Hepatocyte (in vitro differentiated cells): Measurements from ENCODE around the gene CAPZB. TPM values are rescaled to one million over a fixed set of nuclear protein-coding genes. Genes with fewer than 3 reads are reported as not detected.

Source experiments
- DNase-seq: peaks from one replicate; pipeline ENCODE4 v3.0.0-alpha.2; 2016; ENCODE audit warnings: low spot score
- H2AFZ ChIP-seq: fragments of 200-600 bp; sonication (generic); 2 replicates; pipeline ENCODE4 v1.6.0; 2016; ENCODE audit warnings: antibody characterized with exemption, mild to moderate bottlenecking
- H3K27ac ChIP-seq: fragments of 200-600 bp; sonication (generic); 2 replicates; pipeline ENCODE4 v1.5.1; 2016; ENCODE audit warnings: mild to moderate bottlenecking
- H3K27me3 ChIP-seq: fragments of 200-600 bp; sonication (generic); 2 replicates; pipeline ENCODE4 v1.6.1; 2016
- H3K36me3 ChIP-seq: fragments of 200-600 bp; sonication (generic); replicated peaks from 2 replicates; pipeline ENCODE4 v1.5.1; 2016; ENCODE audit warnings: low read depth; ENCODE audit not compliant: insufficient read depth
- H3K4me1 ChIP-seq: fragments of 200-600 bp; sonication (generic); 2 replicates; pipeline ENCODE4 v1.5.1; 2016; ENCODE audit warnings: mild to moderate bottlenecking, moderate library complexity; ENCODE audit not compliant: insufficient read depth
- H3K4me2 ChIP-seq: fragments of 200-600 bp; sonication (generic); 2 replicates; pipeline ENCODE4 v1.6.0; 2016
- H3K4me3 ChIP-seq: fragments of 200-600 bp; sonication (generic); 2 replicates; pipeline ENCODE4 v1.5.1; 2016; ENCODE audit warnings: mild to moderate bottlenecking
- H3K79me2 ChIP-seq: fragments of 200-600 bp; sonication (generic); 2 replicates; pipeline ENCODE4 v1.6.0; 2017; ENCODE audit warnings: mild to moderate bottlenecking
- H3K9me2 ChIP-seq: fragments of 200-600 bp; sonication (generic); replicated peaks from 2 replicates; pipeline ENCODE4 v1.6.0; 2017; ENCODE audit warnings: mild to moderate bottlenecking; ENCODE audit not compliant: insufficient read depth
- H3K9me3 ChIP-seq: fragments of 200-600 bp; sonication (generic); 2 replicates; pipeline ENCODE4 v1.5.1; 2016; ENCODE audit warnings: low read depth, mild to moderate bottlenecking
- H4K20me1 ChIP-seq: fragments of 200-600 bp; sonication (generic); 2 replicates; pipeline ENCODE4 v1.6.0; 2016; ENCODE audit warnings: mild to moderate bottlenecking; ENCODE audit not compliant: insufficient read depth, poor library complexity, severe bottlenecking
- EZH2 ChIP-seq: fragments of 200-600 bp; sonication (generic); IDR thresholded peaks from 2 replicates; pipeline ENCODE4 v1.6.1; 2016; ENCODE audit warnings: antibody characterized with exemption, mild to moderate bottlenecking, borderline replicate concordance
- EZH2phosphoT487 ChIP-seq: fragments of 200-600 bp; sonication (generic); IDR thresholded peaks from one replicate; pipeline ENCODE4 v1.6.1; 2018; ENCODE audit warnings: antibody characterized with exemption, mild to moderate bottlenecking, low read depth, moderate library complexity; ENCODE audit not compliant: unreplicated experiment, severe bottlenecking
- WGBS: methylation state at CpG from one replicate; pipeline ENCODE4 v1.1.6; 2016; ENCODE audit warnings: low lambda C conversion rate; ENCODE audit errors: missing lambda C conversion rate; 5-methylcytosine and 5-hydroxymethylcytosine counted together
- polyA plus RNA-seq: library from polyadenylated mRNA; unstranded; fragments of >200 nt; fragmentation: Nextera tagmentation; extraction: Ambion mirVana; gene quantifications from 2 replicates; pipeline ENCODE4 v1.2.1, GENCODE V29; 2016
- total RNA-seq: library from RNA; depleted of rRNA; stranded (reverse); fragments of >200 nt; gene quantifications from 2 replicates; pipeline ENCODE4 v1.2.3, GENCODE V29; 2014
- TF ChIP-seq, protein P1 (sequence below): fragments of 200-600 bp; sonication (generic); IDR thresholded peaks from 2 replicates; pipeline ENCODE4 v1.5.1; 2016; ENCODE audit warnings: antibody characterized with exemption, mild to moderate bottlenecking; ENCODE audit not compliant: poor library complexity

Gene CAPZB
- total and polyA plus RNA-seq, 2 experiments from 2014 or later: 139 to 261 TPM

DNA sequence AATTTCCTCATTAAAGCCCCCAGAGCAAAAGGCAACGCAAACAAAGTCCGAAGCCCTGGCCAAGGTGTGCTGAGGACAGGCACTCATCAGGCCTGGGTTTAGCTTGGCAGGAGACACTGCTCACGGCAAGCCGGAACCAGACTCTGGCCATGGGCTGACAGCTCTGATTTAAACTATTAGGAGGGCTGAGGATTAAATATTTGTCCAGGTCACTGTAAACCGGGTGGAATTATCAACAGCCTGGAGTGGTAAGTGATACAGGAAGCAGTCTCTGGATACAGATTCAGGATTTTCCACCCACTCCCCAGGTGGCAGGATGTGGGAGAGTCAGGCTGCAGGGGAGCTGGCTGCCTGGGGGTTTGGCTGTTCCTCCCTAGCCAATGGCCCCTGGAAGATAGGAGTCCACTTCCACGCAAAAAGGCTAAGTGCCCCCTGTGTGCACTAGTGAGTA lies 130.8 kb downstream of the CAPZB start:
- Histone ChIP-seq H4K20me1 (peaks cover 13% of the 10 kb centered on the region), H3K36me3 (no peaks in the 10 kb centered on the region), H3K9me2 (no peaks in the 10 kb centered on the region), H2AFZ (no peak overlapping the region), H3K4me1 (no peaks in the 10 kb centered on the region), H3K79me2 (peaks cover 15% of the 10 kb centered on the region), H3K27ac (no peak overlapping the region), H3K27me3 (no peaks in the 10 kb centered on the region), H3K9me3 (no peaks in the 10 kb centered on the region), H3K4me2 (no peak overlapping the region), H3K4me3 (no peak overlapping the region)
- DNase-seq: no peak
- TF ChIP-seq, protein P1, sequence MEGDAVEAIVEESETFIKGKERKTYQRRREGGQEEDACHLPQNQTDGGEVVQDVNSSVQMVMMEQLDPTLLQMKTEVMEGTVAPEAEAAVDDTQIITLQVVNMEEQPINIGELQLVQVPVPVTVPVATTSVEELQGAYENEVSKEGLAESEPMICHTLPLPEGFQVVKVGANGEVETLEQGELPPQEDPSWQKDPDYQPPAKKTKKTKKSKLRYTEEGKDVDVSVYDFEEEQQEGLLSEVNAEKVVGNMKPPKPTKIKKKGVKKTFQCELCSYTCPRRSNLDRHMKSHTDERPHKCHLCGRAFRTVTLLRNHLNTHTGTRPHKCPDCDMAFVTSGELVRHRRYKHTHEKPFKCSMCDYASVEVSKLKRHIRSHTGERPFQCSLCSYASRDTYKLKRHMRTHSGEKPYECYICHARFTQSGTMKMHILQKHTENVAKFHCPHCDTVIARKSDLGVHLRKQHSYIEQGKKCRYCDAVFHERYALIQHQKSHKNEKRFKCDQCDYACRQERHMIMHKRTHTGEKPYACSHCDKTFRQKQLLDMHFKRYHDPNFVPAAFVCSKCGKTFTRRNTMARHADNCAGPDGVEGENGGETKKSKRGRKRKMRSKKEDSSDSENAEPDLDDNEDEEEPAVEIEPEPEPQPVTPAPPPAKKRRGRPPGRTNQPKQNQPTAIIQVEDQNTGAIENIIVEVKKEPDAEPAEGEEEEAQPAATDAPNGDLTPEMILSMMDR: no peak
- no peak for TF ChIP-seq EZH2phosphoT487
- TF ChIP-seq EZH2: no peak
- WGBS: 87% methylated on average over 6 of the region's 6 CpGs

DNA sequence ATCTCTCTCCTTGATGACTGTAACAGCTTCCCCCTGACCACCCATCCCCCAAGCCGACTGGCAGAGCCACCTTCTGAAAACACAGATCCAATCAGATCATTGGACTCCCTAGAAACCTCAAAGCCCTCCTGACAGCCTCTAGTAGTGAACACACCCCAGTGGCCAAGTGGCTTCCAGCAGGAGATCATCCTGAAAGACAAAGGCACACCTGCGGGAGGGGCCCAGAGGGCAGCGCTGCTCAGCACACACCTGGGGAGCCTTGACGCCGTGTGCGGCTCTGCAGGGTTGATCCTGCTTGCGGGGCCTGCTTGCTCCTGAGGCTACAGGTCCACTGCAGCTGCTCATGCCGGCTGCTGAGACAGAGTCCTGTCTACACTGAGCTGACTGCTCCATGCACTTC lies 131.7 kb downstream of the CAPZB start:
- WGBS: 74% methylated on average over 7 of the region's 8 CpGs
- no peaks in the 10 kb centered on the region for H3K27me3 ChIP-seq
- no peaks in the 10 kb centered on the region for H3K9me2 ChIP-seq
- peaks cover 8% of the 10 kb centered on the region for H3K79me2 ChIP-seq
- H3K36me3 ChIP-seq: no peaks in the 10 kb centered on the region
- H3K9me3 ChIP-seq: no peaks in the 10 kb centered on the region
- no peak for DNase-seq
- peaks cover 6% of the 10 kb centered on the region for H4K20me1 ChIP-seq
- H3K4me1 ChIP-seq: no peaks in the 10 kb centered on the region
- H3K27ac ChIP-seq: no peak overlapping the region
- TF ChIP-seq EZH2phosphoT487 (no peak), EZH2 (no peak)
- TF ChIP-seq, protein P1: no peak
- no peak overlapping the region for H3K4me2 ChIP-seq
- H2AFZ ChIP-seq: no peak overlapping the region
- H3K4me3 ChIP-seq: no peak overlapping the region

DNA sequence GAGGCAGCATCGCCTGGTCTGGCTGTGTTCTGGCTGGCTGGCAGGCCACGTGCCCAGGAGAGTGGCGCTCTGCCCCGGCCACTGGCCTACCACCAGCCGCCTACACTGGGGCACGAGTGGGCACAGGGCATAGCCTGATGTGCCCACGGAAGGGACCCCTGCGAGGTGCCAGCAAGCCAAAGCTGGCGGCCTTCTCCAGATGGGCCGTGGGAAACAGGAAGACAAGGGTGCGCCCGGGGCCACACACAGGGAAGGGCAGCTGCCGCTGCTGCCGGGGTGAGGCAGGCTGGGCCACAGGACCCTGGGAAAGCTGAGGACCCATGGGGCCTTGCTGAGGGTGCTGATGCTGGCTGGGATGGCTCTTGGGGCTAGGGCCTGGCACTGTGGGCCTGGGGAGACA lies 132.5 kb downstream of the CAPZB start:
- Histone ChIP-seq H3K4me2 (no peak overlapping the region), H2AFZ (no peak overlapping the region), H4K20me1 (peaks cover 4% of the 10 kb centered on the region), H3K4me3 (no peak overlapping the region), H3K27me3 (no peaks in the 10 kb centered on the region), H3K27ac (no peak overlapping the region), H3K4me1 (no peaks in the 10 kb centered on the region), H3K9me2 (no peaks in the 10 kb centered on the region), H3K79me2 (peaks cover under 1% of the 10 kb centered on the region), H3K36me3 (no peaks in the 10 kb centered on the region), H3K9me3 (no peaks in the 10 kb centered on the region)
- WGBS: 98% methylated on average over 14 of the region's 14 CpGs
- TF ChIP-seq EZH2 (no peak), EZH2phosphoT487 (no peak)
- TF ChIP-seq, protein P1: no peak
- DNase-seq: no peak

DNA sequence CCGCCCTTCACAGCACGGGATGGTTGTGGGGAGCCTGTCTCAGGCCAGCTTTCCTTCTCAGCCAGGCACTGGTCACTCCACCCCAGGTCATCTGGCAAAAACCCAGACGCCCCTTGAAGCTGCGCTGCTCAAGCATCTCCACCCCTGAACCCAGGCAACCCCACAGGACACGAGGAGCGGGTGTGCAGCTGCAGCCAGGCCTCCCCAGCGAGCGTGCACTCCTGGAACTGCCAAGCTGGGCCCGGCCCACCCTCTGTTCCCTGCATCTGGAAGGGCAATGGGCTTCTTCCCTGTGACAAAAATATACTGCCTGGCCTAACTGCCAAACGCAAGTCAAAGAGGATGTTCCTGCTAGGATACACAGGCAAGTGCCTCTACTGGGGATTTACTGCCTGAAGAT lies 133.5 kb downstream of the CAPZB start:
- WGBS: 94% methylated on average over 10 of the region's 10 CpGs
- H3K9me3 ChIP-seq: no peaks in the 10 kb centered on the region
- no peaks in the 10 kb centered on the region for H3K4me1 ChIP-seq
- H3K36me3 ChIP-seq: no peaks in the 10 kb centered on the region
- no peak for DNase-seq
- no peaks in the 10 kb centered on the region for H3K79me2 ChIP-seq
- no peak overlapping the region for H3K27ac ChIP-seq
- H3K27me3 ChIP-seq: no peaks in the 10 kb centered on the region
- no peak overlapping the region for H3K4me3 ChIP-seq
- H4K20me1 ChIP-seq: no peaks in the 10 kb centered on the region
- H2AFZ ChIP-seq: no peak overlapping the region
- no peak for TF ChIP-seq EZH2
- no peaks in the 10 kb centered on the region for H3K9me2 ChIP-seq
- H3K4me2 ChIP-seq: no peak overlapping the region
